ENCODE results near the gene SHROOM2. TPM values are rescaled to one million over a fixed set of nuclear protein-coding genes. Genes with fewer than 3 reads are reported as not detected.

Gene SHROOM2
- total RNA-seq, 1 experiment from 2014 or later = 13.9 TPM

GRCh38 chrX:9948406-9948805 is 162.2 kb downstream of the SHROOM2 start:
- H2BK15ac ChIP-seq (ENCODE audit: low read depth, low read length) = no peak overlapping the region
- no peak for DNase-seq

More at GRCh38 chrX:9948406-9948805, 162.2 kb downstream of the SHROOM2 start:
- H3K27me3 ChIP-seq (ENCODE audit: insufficient read depth, low read length) = no peaks in the 10 kb centered on the region
- H3K23ac ChIP-seq (ENCODE audit: insufficient read length, low read depth, low read length) = no peak overlapping the region
- no peak overlapping the region for H3K56ac ChIP-seq (ENCODE audit: insufficient read length, low read depth, low read length)
- H3T11ph ChIP-seq (ENCODE audit: low read length) = no peak overlapping the region
- no peak overlapping the region for H3K27ac ChIP-seq (ENCODE audit: insufficient read length, low read depth, low read length)
- H3K9ac ChIP-seq (ENCODE audit: extremely low read depth, insufficient read length, low read length) = no peak overlapping the region
- H4K91ac ChIP-seq (ENCODE audit: insufficient read length, low read depth, low read length) = no peak overlapping the region
- no peak overlapping the region; a peak in 1 of 7 replicates for H3K27ac Mint-ChIP-seq
- no peak overlapping the region for H2BK12ac ChIP-seq (ENCODE audit: insufficient read length, low read depth, low read length)
- H2BK120ac ChIP-seq (ENCODE audit: low read depth, low read length, poor library complexity, severe bottlenecking) = no peak overlapping the region
- H3K4me3 Mint-ChIP-seq = no peak overlapping the region
- peaks cover 8% of the 10 kb centered on the region for H3K9me3 ChIP-seq (ENCODE audit: control insufficient read depth, low read depth, low read length)
- H3K4me1 ChIP-seq (ENCODE audit: insufficient read depth, low read length) = no peaks in the 10 kb centered on the region
- no peak overlapping the region for H4K8ac ChIP-seq (replicated peaks; ENCODE audit: insufficient read length, low read depth, low read length)
- H3K79me2 ChIP-seq (ENCODE audit: insufficient read depth, low read length) = no peaks in the 10 kb centered on the region
- peaks cover 2% of the 10 kb centered on the region for H4K20me1 ChIP-seq (ENCODE audit: control insufficient read depth, insufficient read depth, insufficient read length)
- H3K18ac ChIP-seq (ENCODE audit: insufficient read length, low read depth, low read length) = no peak overlapping the region
- H3K23me2 ChIP-seq (ENCODE audit: insufficient read length, low read depth, low read length, poor library complexity, severe bottlenecking) = no peaks in the 10 kb centered on the region
- no peak overlapping the region for H4K5ac ChIP-seq (ENCODE audit: insufficient read length, low read depth, low read length)
- TF ChIP-seq, protein P1, sequence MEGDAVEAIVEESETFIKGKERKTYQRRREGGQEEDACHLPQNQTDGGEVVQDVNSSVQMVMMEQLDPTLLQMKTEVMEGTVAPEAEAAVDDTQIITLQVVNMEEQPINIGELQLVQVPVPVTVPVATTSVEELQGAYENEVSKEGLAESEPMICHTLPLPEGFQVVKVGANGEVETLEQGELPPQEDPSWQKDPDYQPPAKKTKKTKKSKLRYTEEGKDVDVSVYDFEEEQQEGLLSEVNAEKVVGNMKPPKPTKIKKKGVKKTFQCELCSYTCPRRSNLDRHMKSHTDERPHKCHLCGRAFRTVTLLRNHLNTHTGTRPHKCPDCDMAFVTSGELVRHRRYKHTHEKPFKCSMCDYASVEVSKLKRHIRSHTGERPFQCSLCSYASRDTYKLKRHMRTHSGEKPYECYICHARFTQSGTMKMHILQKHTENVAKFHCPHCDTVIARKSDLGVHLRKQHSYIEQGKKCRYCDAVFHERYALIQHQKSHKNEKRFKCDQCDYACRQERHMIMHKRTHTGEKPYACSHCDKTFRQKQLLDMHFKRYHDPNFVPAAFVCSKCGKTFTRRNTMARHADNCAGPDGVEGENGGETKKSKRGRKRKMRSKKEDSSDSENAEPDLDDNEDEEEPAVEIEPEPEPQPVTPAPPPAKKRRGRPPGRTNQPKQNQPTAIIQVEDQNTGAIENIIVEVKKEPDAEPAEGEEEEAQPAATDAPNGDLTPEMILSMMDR (conservative IDR thresholded peaks at IDR 0.05) = no peak
- no peak overlapping the region for H3K4me2 ChIP-seq (ENCODE audit: insufficient read depth, insufficient read length, low read length)
- H3K9me3 Mint-ChIP-seq = peaks cover 45 to 71% of the 10 kb centered on the region in 2 experiments
- H3K36me3 Mint-ChIP-seq (ENCODE audit: insufficient read depth in 1 of 3, low read depth in 3 of 3) = peaks cover 58 to 75% (median 64%) of the 10 kb centered on the region in 3 experiments
- no peak overlapping the region for H2AK5ac ChIP-seq (ENCODE audit: insufficient read length, low read length)
- H2BK5ac ChIP-seq (ENCODE audit: insufficient read length, low read length) = no peak overlapping the region
- H2AFZ ChIP-seq (ENCODE audit: low read length) = no peak overlapping the region
- WGBS (ENCODE audit: extremely low coverage, insufficient read length, low lambda C conversion rate) = no CpG with 5 or more reads among the region's 9 CpGs
- no peaks in the 10 kb centered on the region for H3K79me1 ChIP-seq (ENCODE audit: insufficient read depth, low read depth, low read length, poor library complexity, severe bottlenecking)
- no peaks in the 10 kb centered on the region; the same call in 1 of the 2 replicates for H3K27me3 Mint-ChIP-seq (ENCODE audit: low read depth)
- H3K4me1 Mint-ChIP-seq = no peaks in the 10 kb centered on the region
- H3K4ac ChIP-seq (ENCODE audit: low read depth, low read length) = no peak overlapping the region
- no peak overlapping the region for H2BK20ac ChIP-seq (ENCODE audit: low read depth, low read length, poor library complexity, severe bottlenecking)
- H3K14ac ChIP-seq (ENCODE audit: insufficient read depth, low read length) = no peak overlapping the region
